NCI-H748 (cell line): Measurements from ENCODE around the gene CHST9.
"Not testable (repeated sequence)": the region's sequence is repeated elsewhere in the genome, so short reads cannot be mapped to it uniquely, and the experiment has no call there.

ENCODE experiments used
- DNase-seq: peaks from one replicate; lab custom pipeline; 2025; ENCODE audit not compliant: unreplicated experiment; lab: John Stamatoyannopoulos, UW

The CHST9 gene

DNA sequence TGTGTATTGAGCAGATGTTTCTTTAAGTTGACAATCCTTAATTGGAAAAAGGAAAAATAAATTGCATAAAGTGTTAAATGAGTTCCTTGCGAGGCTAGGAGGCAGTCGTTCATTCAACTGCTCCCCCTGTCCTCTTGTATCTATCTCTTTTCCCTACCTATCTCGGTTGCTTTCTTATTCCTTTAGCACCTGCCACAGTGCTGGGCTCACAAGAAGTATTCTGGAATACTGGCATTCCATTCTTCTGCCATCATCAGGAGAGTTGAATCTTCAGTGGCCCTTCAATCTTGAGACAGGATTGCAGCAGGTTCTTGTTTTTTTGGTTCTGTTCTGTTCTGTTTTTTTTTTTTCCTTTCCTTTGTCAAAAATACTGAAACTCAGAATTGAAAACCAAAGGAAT, 176.5 kb downstream of the CHST9 start:
- DNase-seq = no peak

DNA sequence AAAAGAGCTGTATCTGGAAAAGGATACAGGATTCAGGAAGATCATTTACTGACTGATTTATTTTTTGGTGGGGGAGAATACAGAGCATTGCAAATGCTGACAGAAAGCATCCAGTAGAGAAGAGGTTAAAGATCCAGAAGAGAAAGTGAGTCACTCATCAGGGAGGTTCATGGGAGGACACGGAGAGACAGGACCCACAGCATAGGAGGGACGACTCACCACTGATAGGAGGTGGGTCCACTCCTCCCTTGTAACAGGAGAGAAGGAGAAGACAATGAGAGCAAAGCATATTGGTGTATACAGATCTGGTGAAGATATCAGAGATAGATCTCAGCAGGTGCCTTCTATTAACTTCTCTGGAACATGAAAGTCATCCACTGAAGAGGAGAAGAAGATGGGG, 177.2 kb downstream of the CHST9 start:
- no peak for DNase-seq

- peak; percentile 48 for DNase-seq
Observed at GRCh38 chr18:27005589-27005988, 179.5 kb downstream of the CHST9 start.

- DNase-seq = peak; percentile 12
Observed at GRCh38 chr18:27004056-27004829, 180.9 kb downstream of the CHST9 start.

DNA sequence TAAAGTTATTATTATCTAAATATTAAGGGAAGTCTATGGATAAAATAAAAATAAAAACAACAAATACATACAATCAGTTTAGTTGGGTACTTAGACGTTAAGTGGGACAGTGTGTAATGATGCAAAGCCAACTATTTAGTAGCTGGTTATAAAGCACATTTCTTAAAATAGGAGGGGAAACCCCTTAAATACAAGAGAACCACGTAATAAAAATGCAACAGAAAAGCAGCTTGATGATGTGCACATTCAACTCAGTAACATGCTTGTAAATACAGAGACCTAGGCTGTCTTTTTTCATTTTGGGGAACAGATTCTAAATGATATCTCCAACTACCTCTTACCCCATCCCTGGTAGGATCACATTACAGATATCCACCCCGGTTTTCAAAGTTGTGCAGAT, 185.3 kb downstream of the CHST9 start:
- DNase-seq = no peak

- DNase-seq = no peak
Observed at GRCh38 chr18:26993568-26993967, 191.5 kb downstream of the CHST9 start.

- no peak for DNase-seq
Observed at GRCh38 chr18:26992926-26993325, 192.2 kb downstream of the CHST9 start.

DNA sequence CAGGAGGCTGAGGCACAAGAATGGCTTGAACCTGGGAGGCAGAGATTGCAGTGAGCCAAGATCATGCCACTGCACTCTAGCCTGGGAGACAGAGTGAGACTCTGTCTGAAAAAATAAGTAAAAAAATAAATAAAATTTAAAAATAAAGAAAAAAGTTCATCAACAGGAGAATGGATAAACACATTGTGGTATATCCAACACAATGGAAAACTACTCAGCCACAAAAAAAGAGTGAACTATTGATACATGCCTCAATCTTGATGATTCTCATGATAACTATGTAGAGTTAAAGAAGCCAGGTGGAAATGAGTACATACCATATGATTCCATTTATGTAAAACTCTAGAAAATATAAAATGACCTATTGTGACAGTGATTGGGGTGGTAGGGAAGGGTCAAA, 195.3 kb downstream of the CHST9 start:
- DNase-seq = no peak

- peak; percentile 86 for DNase-seq
Observed at GRCh38 chr18:26981360-26982082, 203.6 kb downstream of the CHST9 start.

DNA sequence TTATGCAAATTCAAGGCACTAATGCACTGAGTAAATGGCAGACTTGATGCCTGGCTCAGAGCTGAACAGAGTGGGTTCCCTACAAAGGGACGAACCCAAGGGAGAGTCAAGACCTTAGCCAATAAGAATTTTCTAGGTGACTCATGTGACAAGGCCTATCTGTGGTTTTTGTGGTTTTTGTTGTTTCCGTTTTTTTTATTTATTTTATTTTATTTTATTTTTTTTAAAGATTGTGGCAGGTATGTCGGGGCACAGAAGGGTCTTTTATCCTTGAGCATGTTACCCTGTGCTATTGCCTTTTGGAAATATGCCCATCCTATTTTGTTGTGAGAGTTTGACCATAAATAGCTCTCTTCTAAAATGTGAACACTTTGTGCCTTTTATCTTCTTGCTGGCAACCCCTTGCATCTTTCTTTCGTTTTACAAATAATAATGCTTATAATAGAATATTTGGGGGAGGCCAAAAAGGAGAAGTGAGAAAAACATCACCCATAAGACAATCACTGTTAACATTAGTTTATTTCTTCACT, 206.2 kb downstream of the CHST9 start:
- no peak for DNase-seq

DNA sequence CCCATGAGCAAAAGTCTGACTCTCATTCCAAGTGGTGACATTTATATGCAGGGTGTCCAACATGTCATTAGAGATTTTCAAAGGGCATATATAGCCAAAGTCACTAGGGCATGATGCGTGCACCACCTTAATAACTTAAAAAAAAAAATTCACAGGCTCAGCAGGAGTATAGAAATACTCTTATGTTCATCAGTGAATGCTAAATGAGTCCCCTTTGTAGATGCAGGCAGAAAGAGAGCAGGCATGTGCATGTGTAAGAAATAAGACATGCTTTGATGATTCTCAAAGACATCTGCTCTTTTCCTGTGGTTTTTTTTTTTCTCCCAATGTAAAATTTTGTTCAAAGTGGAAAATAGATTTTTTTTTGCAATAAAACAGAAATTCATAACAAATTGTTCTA, 207.3 kb downstream of the CHST9 start:
- DNase-seq = no peak

GRCh38 chr18:26976206-26976605, 208.9 kb downstream of the CHST9 start:
- DNase-seq = no peak

- DNase-seq = not testable (repeated sequence)
Observed at GRCh38 chr18:26972549-26972948, 212.6 kb downstream of the CHST9 start.

DNA sequence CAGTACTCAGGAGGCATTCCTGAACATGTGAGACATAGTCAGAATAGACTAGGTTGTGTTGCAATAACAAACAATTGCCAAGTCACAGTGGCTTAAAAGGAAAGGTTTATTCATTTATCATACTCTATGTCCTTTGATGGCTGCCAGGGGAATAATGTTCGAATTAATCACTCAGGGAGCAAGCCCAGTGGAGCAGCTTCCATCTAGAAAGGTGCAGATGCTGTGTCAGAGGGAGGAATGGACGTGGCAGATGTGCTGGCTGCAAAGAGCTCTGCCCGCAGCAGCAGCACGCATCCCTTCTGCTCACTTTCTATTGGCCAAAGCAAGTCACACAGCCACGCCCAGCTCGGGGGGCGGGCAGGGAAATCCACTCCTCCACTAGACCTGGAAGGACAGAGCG, 213.7 kb downstream of the CHST9 start:
- DNase-seq = peak; percentile 7

GRCh38 chr18:26970637-26971036, 214.5 kb downstream of the CHST9 start:
- no peak for DNase-seq

- no peak for DNase-seq
Observed at GRCh38 chr18:26965206-26965605, 219.9 kb downstream of the CHST9 start.

- peak; percentile 9 for DNase-seq
Observed at GRCh38 chr18:26963292-26963691, 221.8 kb downstream of the CHST9 start.

GRCh38 chr18:26961839-26962238, 223.3 kb downstream of the CHST9 start:
- no peak for DNase-seq

- no peak for DNase-seq
Observed at GRCh38 chr18:26960911-26961310, 224.2 kb downstream of the CHST9 start.

- DNase-seq = peak; percentile 39
Observed at GRCh38 chr18:26956863-26957262, 228.2 kb downstream of the CHST9 start.

- DNase-seq = no peak
Observed at GRCh38 chr18:26948703-26949102, 236.4 kb downstream of the CHST9 start.

GRCh38 chr18:26943906-26944305, 241.2 kb downstream of the CHST9 start:
- DNase-seq = no peak
